ENCODE data around the gene LMF1.

GRCh38 chr16:927931-928330 is 42.9 kb downstream of the LMF1 start:
- no peak for TF ChIP-seq CTCF (conservative IDR thresholded peaks at IDR 0.05; ENCODE audit: low read depth, low read length)
- TF ChIP-seq EZH2 (IDR thresholded peaks at IDR 0.05; ENCODE audit: low read length, unreplicated experiment) = no peak
- no peak for TF ChIP-seq EZH2phosphoT487 (IDR thresholded peaks at IDR 0.05; ENCODE audit: borderline replicate concordance, low read length)
